ENCODE results near the gene RNF14. TPM values are rescaled to one million over a fixed set of nuclear protein-coding genes. Genes with fewer than 3 reads are reported as not detected.

The RNF14 gene
- total and polyA plus RNA-seq, 2 of the 8 experiments (the other 6 are each of a cell fraction or from before 2014, with no cell fraction given) = 4.7 to 20.2 TPM

DNA sequence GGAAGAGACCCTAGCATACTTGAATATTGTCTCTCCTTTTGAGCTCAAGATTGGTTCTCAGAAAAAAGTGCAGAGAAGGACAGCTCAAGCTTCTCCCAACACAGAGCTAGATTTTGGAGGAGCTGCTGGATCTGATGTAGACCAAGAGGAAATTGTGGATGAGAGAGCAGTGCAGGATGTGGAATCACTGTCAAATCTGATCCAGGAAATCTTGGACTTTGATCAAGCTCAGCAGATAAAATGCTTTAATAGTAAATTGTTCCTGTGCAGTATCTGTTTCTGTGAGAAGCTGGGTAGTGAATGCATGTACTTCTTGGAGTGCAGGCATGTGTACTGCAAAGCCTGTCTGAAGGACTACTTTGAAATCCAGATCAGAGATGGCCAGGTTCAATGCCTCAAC is 9.5 kb downstream of the RNF14 start:
- no peaks in the 10 kb centered on the region for H3K9me3 ChIP-seq (ENCODE audit: insufficient read depth in 2 of 2, low read depth in 1 of 2, low read length in 1 of 2)
- no peak overlapping the region for H3K56ac ChIP-seq (replicated peaks; ENCODE audit: insufficient read length, low read depth, low read length)
- no peak overlapping the region for H2AFZ ChIP-seq (ENCODE audit: low read length)
- no peak for DNase-seq (ENCODE audit: low read depth in 1 of 2, low spot score in 2 of 2)
- no peak overlapping the region for H3K27ac ChIP-seq (ENCODE audit: low read depth, low read length)
- FAIRE-seq = no peak
- no peak overlapping the region for H3K4ac ChIP-seq (replicated peaks; ENCODE audit: insufficient read length, low read depth, low read length)
- H4K5ac ChIP-seq (ENCODE audit: insufficient read length, low read depth, low read length) = no peak overlapping the region
- no peak overlapping the region for H2BK20ac ChIP-seq (ENCODE audit: low read length)
- no peaks in the 10 kb centered on the region for H3K27me3 ChIP-seq (replicated peaks in 1 of 4; ENCODE audit: control insufficient read depth in 3 of 4, extremely low read depth in 1 of 4, insufficient read depth in 3 of 4, low read length in 3 of 4)
- no peak overlapping the region for H2BK12ac ChIP-seq (ENCODE audit: low read depth, low read length)
- no peak overlapping the region for H2BK120ac ChIP-seq (replicated peaks; ENCODE audit: low read depth, low read length)
- CTCF ChIA-PET (ENCODE audit: partially characterized antibody) = interaction anchor here (0.6 to 5.0 kb wide), 7 partner anchors 9 to 174 kb away, joined by 3 to 26 read pairs (median 5); partner anchors contain the start of gene RNF14
- H3K4me3 ChIP-seq (ENCODE audit: extremely low read depth in 1 of 4, insufficient read depth in 2 of 4, low read depth in 3 of 4, low read length in 4 of 4) = no peak overlapping the region
- H3K18ac ChIP-seq (ENCODE audit: extremely low read depth, low read length) = no peak overlapping the region
- TF ChIP-seq EZH2 (IDR thresholded peaks at IDR 0.05; ENCODE audit: low read depth, low read length, severe bottlenecking) (no peak), TBP (IDR thresholded peaks at IDR 0.05; ENCODE audit: low read depth, low read length) (no peak), TCF12 (IDR thresholded peaks at IDR 0.05; ENCODE audit: low read depth, low read length) (no peak), POLR2AphosphoS5 (IDR thresholded peaks at IDR 0.05; ENCODE audit: low read depth, low read length) (no peak), GABPA (IDR thresholded peaks at IDR 0.05; ENCODE audit: borderline replicate concordance, insufficient read depth, low read length) (no peak), EGR1 (IDR thresholded peaks at IDR 0.05; ENCODE audit: borderline replicate concordance, low read depth, low read length) (no peak), EP300 (IDR thresholded peaks at IDR 0.05; ENCODE audit: borderline replicate concordance in 1 of 2, low read depth in 2 of 2, low read length in 2 of 2) (no peak), CTCF (IDR thresholded peaks at IDR 0.05; ENCODE audit: control extremely low read depth in 1 of 3, insufficient read depth in 1 of 3, low read depth in 1 of 3, low read length in 3 of 3) (no peak), SAP30 (IDR thresholded peaks at IDR 0.05; ENCODE audit: insufficient read depth, insufficient replicate concordance, low read length) (no peak), KDM4A (IDR thresholded peaks at IDR 0.05; ENCODE audit: low read depth, low read length, severe bottlenecking) (no peak)
- no peak overlapping the region for H3K14ac ChIP-seq (ENCODE audit: insufficient read length)
- H3K79me1 ChIP-seq (ENCODE audit: low read depth, low read length) = no peaks in the 10 kb centered on the region
- H3K4me2 ChIP-seq (ENCODE audit: insufficient read depth in 1 of 2, low read depth in 2 of 2, low read length in 2 of 2) = no peak overlapping the region
- H4K8ac ChIP-seq (ENCODE audit: extremely low read depth, insufficient read depth, low read length) = no peak overlapping the region
- no peak overlapping the region for H3K23ac ChIP-seq (ENCODE audit: insufficient read length)
- no peaks in the 10 kb centered on the region for H3K4me1 ChIP-seq (replicated peaks in 1 of 4; ENCODE audit: control insufficient read depth in 3 of 4, insufficient read depth in 4 of 4, low read length in 3 of 4)
- H3K36me3 ChIP-seq (ENCODE audit: control insufficient read depth in 2 of 4, insufficient read depth in 4 of 4, low read length in 3 of 4) = peaks cover 0 to 42% (median 18%) of the 10 kb centered on the region in 4 experiments; a peak in 6 of 8 replicates
- no peak overlapping the region for H2BK15ac ChIP-seq (ENCODE audit: low read length)
- H2AK5ac ChIP-seq (ENCODE audit: low read depth, low read length) = no peak overlapping the region
- no peaks in the 10 kb centered on the region for H3K79me2 ChIP-seq (ENCODE audit: control insufficient read depth in 1 of 2, insufficient read depth in 2 of 2, low read length in 2 of 2)
- H3K9ac ChIP-seq (replicated peaks in 1 of 4; ENCODE audit: extremely low read depth in 1 of 4, low read depth in 3 of 4, low read length in 3 of 4) = no peak overlapping the region
- H4K20me1 ChIP-seq (replicated peaks in 1 of 2; ENCODE audit: control insufficient read depth in 1 of 2, insufficient read depth in 2 of 2, low read length in 2 of 2) = no peaks in the 10 kb centered on the region
- POLR2A ChIA-PET (ENCODE audit: partially characterized antibody) = interaction anchor here (1.2 kb wide), 1 partner anchor 34 kb away, joined by 3 read pairs; no protein-coding TSS in a partner anchor
- H4K91ac ChIP-seq (replicated peaks; ENCODE audit: insufficient read length, low read length) = no peak overlapping the region
- H3K23me2 ChIP-seq (ENCODE audit: low read depth, low read length) = no peaks in the 10 kb centered on the region
- H2BK5ac ChIP-seq (ENCODE audit: low read depth, low read length) = no peak overlapping the region

Measured in H1 (cell line).